ENCODE data around the gene EPHB2. TPM values are rescaled to one million over a fixed set of nuclear protein-coding genes. Genes with fewer than 3 reads are reported as not detected.
A peak's percentile ranks its signal among the peaks of the same experiment; 100 is the strongest.

Gene EPHB2
- total RNA-seq, 2 experiments from 2014 or later, result 0.59 TPM; not detected in 1

DNA sequence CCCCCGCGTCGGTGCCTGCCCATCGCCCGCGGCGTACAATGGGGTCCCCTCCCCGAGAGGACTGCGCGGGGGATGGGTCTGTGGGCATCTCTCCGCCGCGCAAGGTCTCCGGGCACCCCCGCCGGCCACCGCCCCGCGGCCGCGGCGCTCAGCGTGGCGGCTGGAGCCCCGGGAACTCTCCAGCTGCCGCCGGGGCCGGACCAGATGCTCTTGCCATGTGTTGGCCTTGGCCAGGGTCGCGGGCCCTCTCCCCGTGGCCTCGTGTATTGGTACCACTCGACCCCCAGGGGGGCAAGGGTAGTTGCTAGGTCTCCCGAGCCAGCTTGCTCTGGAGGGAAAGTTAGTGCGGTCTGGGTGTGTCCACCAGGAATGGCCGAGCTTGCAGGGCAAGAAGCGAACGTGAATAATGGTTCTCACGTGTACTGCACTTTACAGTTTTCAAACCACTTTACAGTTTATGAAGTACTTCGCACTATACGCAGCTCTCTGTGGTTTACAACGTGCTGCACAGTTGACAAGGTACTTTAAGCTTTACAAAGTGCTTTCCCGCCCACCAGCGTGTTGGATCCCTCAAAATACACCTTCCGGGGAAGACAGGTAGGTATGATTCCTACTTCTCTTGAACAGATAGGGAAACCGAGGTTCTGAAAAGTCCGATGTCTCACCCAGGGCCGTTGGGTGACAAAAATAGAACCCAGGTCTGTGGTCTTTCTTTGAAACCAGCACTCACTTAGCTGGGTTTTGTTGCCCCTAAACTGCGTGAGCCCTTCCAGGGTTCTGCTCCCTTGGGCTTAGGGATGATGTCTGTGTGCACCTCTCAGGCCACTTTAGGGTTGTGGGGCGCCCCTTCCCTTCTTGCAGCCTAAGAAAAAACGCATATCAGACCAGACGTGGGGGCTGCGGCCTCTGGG is 1.2 kb downstream of the EPHB2 start:
- Histone ChIP-seq H3K9me3 (ENCODE audit: low read length) (no peaks in the 10 kb centered on the region), H3K9me2 (ENCODE audit: insufficient read depth, low read length) (no peaks in the 10 kb centered on the region), H3K4me1 (ENCODE audit: insufficient read depth, low read length, poor library complexity, severe bottlenecking) (no peaks in the 10 kb centered on the region), H2AFZ (ENCODE audit: low read length) (no peak overlapping the region), H3K36me3 (ENCODE audit: insufficient read depth, low read length) (no peaks in the 10 kb centered on the region), H3K27ac (ENCODE audit: low read depth, low read length, poor library complexity, severe bottlenecking) (no peak overlapping the region), H3K79me2 (ENCODE audit: insufficient read depth, low read depth, low read length) (no peaks in the 10 kb centered on the region), H3K4me2 (ENCODE audit: low read length) (0 out of 2 replicates have a peak overlapping the region, but pooled peaks have one; percentile 2), H4K20me1 (ENCODE audit: insufficient read depth, low read length) (no peaks in the 10 kb centered on the region), H3K4me3 (ENCODE audit: low read depth, low read length, poor library complexity, severe bottlenecking) (no peak overlapping the region)
- intact Hi-C loops (cut with micrococcal nuclease; ENCODE audit: unreplicated experiment), result no loop called here
- DNase-seq (ENCODE audit: low spot score), result no peak
- TF ChIP-seq EZH2phosphoT487 (IDR thresholded peaks at IDR 0.05; ENCODE audit: borderline replicate concordance, low read depth, low read length), result no peak
- TF ChIP-seq, protein P1, sequence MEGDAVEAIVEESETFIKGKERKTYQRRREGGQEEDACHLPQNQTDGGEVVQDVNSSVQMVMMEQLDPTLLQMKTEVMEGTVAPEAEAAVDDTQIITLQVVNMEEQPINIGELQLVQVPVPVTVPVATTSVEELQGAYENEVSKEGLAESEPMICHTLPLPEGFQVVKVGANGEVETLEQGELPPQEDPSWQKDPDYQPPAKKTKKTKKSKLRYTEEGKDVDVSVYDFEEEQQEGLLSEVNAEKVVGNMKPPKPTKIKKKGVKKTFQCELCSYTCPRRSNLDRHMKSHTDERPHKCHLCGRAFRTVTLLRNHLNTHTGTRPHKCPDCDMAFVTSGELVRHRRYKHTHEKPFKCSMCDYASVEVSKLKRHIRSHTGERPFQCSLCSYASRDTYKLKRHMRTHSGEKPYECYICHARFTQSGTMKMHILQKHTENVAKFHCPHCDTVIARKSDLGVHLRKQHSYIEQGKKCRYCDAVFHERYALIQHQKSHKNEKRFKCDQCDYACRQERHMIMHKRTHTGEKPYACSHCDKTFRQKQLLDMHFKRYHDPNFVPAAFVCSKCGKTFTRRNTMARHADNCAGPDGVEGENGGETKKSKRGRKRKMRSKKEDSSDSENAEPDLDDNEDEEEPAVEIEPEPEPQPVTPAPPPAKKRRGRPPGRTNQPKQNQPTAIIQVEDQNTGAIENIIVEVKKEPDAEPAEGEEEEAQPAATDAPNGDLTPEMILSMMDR (conservative IDR thresholded peaks at IDR 0.05; ENCODE audit: low read length), result no peak
- ChIA-PET POLR2A (interaction anchor here (1.4 kb wide), 1 partner anchor 18 kb away, joined by 4 read pairs; no protein-coding TSS in a partner anchor), CTCF (ENCODE audit: unreplicated experiment) (no interaction called here)
- no TSS peak for BruUV-seq (replicated peaks)

DNA sequence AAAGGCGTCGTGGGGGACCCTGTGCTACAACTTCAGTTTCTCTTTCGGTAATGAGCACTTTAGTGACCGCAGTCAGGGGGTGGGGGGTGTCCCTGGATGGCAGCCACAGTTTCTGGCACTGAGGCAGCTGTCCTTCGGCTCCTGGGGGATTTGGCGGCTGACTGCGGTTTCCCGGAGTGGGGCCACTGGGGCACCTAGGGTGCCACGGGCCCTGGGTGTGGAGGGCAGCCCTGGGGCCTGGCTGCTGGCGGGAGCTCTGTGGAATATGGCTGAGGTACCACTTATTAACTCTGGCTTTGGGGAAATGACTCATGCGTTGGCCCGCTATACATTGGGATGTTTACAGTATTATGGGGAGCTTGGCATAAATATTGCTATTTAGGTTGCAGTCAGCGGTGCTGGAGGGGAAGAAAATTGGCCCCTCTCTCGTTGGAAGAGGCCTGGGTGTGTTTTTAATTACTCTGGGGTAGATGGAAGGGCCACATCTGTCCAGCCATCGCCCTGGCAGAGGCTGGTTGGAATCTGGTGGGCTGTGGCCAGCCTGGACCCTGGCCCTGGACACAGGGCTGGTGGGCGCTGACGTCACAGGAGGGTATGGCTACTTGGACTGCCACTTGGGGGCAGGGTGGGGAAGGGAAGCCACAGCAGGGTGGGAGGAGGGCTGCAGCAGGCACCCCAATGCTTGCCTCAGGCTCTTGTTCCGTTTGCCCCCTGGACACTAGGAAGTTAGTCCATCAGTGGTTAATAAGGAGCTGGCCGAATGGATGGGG is 2.0 kb downstream of the EPHB2 start:
- DNase-seq (ENCODE audit: low spot score), result no peak
- H3K4me3 ChIP-seq (ENCODE audit: low read depth, low read length, poor library complexity, severe bottlenecking), result no peak overlapping the region
- no peaks in the 10 kb centered on the region for H3K9me2 ChIP-seq (ENCODE audit: insufficient read depth, low read length)
- ChIA-PET CTCF (ENCODE audit: unreplicated experiment) (no interaction called here), POLR2A (interaction anchor here (1.4 kb wide), 1 partner anchor 17 kb away, joined by 4 read pairs; no protein-coding TSS in a partner anchor)
- H3K4me1 ChIP-seq (ENCODE audit: insufficient read depth, low read length, poor library complexity, severe bottlenecking), result no peaks in the 10 kb centered on the region
- H2AFZ ChIP-seq (ENCODE audit: low read length), result no peak overlapping the region
- H3K27ac ChIP-seq (ENCODE audit: low read depth, low read length, poor library complexity, severe bottlenecking), result no peak overlapping the region
- no peaks in the 10 kb centered on the region for H3K36me3 ChIP-seq (ENCODE audit: insufficient read depth, low read length)
- no peaks in the 10 kb centered on the region for H3K9me3 ChIP-seq (ENCODE audit: low read length)
- H3K4me2 ChIP-seq (ENCODE audit: low read length), result 0 out of 2 replicates have a peak overlapping the region, but pooled peaks have one; percentile 2
- intact Hi-C loops (cut with micrococcal nuclease; ENCODE audit: unreplicated experiment), result no loop called here
- TF ChIP-seq, protein P1 (conservative IDR thresholded peaks at IDR 0.05; ENCODE audit: low read length), result no peak
- no peak for TF ChIP-seq EZH2phosphoT487 (IDR thresholded peaks at IDR 0.05; ENCODE audit: borderline replicate concordance, low read depth, low read length)
- BruUV-seq (replicated peaks), result no TSS peak
- no peaks in the 10 kb centered on the region for H4K20me1 ChIP-seq (ENCODE audit: insufficient read depth, low read length)
- H3K79me2 ChIP-seq (ENCODE audit: insufficient read depth, low read depth, low read length), result no peaks in the 10 kb centered on the region
